Measurements from ENCODE around the gene SFMBT1.

- TF ChIP-seq, protein P1, sequence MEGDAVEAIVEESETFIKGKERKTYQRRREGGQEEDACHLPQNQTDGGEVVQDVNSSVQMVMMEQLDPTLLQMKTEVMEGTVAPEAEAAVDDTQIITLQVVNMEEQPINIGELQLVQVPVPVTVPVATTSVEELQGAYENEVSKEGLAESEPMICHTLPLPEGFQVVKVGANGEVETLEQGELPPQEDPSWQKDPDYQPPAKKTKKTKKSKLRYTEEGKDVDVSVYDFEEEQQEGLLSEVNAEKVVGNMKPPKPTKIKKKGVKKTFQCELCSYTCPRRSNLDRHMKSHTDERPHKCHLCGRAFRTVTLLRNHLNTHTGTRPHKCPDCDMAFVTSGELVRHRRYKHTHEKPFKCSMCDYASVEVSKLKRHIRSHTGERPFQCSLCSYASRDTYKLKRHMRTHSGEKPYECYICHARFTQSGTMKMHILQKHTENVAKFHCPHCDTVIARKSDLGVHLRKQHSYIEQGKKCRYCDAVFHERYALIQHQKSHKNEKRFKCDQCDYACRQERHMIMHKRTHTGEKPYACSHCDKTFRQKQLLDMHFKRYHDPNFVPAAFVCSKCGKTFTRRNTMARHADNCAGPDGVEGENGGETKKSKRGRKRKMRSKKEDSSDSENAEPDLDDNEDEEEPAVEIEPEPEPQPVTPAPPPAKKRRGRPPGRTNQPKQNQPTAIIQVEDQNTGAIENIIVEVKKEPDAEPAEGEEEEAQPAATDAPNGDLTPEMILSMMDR (IDR thresholded peaks at IDR 0.05; ENCODE audit: insufficient read depth, low read length, poor library complexity, severe bottlenecking) = no peak
- TF ChIP-seq EZH2phosphoT487 (conservative IDR thresholded peaks at IDR 0.05; ENCODE audit: low read length) = no peak
Measured at GRCh38 chr3:53035825-53036619, 9.9 kb downstream of the SFMBT1 start.

All from SU-DHL-6 (cell line).